GM20000 (cell line): Measurements from ENCODE around the gene RDH11.
A peak's percentile ranks its signal among the peaks of the same experiment; 100 is the strongest.
"Not testable (repeated sequence)": the region's sequence is repeated elsewhere in the genome, so short reads cannot be mapped to it uniquely, and the experiment has no call there.

Source experiments
- DNase-seq: peaks from one replicate; pipeline ENCODE4 v3.0.0; 2012; ENCODE audit warnings: low spot score
- TF ChIP-seq, protein P1 (sequence below): IDR thresholded peaks from 2 replicates; pipeline ENCODE4 v1.5.1; 2012; ENCODE audit warnings: mild to moderate bottlenecking, control low read depth; ENCODE audit errors: extremely low read depth, missing control alignments

RDH11 gene

DNA sequence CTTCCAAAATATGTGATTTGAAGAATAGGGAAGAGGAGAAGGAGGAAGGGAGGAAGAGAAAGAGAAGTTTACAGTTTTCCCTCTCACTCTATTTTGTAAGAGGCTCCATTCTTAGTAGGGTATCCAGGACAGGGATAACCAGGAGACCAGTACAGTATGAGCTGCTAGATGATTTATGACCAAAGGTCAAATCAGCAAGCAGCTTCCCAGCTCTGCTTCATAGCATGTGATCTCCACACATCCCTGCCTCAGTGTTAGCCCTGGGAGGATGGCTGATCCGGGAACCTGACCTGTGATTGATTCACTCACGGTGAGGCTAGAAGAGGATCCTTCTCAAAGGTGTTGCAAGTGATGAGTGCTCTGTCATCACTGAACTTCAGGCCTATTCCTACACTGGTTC is 22.7 kb upstream of the RDH11 start:
- TF ChIP-seq, protein P1, sequence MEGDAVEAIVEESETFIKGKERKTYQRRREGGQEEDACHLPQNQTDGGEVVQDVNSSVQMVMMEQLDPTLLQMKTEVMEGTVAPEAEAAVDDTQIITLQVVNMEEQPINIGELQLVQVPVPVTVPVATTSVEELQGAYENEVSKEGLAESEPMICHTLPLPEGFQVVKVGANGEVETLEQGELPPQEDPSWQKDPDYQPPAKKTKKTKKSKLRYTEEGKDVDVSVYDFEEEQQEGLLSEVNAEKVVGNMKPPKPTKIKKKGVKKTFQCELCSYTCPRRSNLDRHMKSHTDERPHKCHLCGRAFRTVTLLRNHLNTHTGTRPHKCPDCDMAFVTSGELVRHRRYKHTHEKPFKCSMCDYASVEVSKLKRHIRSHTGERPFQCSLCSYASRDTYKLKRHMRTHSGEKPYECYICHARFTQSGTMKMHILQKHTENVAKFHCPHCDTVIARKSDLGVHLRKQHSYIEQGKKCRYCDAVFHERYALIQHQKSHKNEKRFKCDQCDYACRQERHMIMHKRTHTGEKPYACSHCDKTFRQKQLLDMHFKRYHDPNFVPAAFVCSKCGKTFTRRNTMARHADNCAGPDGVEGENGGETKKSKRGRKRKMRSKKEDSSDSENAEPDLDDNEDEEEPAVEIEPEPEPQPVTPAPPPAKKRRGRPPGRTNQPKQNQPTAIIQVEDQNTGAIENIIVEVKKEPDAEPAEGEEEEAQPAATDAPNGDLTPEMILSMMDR: no peak
- no peak for DNase-seq

GRCh38 chr14:67717048-67717447 is 21.5 kb upstream of the RDH11 start:
- DNase-seq: no peak
- TF ChIP-seq, protein P1: no peak

- DNase-seq: no peak
- TF ChIP-seq, protein P1: no peak
Measured at GRCh38 chr14:67710209-67710608, 14.6 kb upstream of the RDH11 start.

DNA sequence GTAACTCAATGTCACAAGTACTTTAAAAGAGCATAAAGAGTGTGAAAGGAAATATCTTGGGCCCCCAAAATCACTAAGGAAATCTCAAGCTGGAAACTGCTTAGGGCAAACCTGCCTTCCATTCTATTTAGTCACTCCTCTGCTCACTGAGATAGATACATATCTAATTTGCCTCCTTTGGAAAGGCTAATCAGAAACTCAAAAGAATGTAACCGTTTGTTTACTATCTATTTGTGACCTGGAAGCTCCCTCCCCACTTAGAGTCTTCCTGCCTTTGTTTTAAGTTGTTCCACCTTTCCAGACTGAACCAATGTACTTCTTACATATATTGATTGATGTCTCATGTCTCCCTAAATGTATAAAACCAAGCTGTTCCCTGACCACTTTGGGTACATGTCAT is 14.2 kb upstream of the RDH11 start:
- DNase-seq: not testable (repeated sequence)

DNA sequence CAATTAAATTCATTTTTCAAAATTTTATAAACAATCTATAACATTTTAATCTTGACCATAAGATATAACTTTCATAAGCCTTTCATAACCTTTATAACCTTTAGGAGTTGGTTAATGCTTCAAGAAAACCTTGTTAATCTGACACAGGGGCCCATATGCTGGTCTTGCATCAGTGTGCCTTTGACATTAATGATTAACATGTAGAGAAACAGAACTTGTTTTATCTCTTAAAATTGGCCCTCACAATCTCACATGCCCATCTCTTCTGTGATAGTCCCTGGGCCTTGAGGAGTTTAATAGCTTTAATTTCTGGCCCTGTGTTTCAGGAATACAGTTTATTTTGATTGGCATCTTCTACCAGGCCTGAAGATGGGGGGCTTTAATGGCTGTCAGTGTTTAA is 13.8 kb upstream of the RDH11 start:
- not testable (repeated sequence) for DNase-seq

- no peak for DNase-seq
- TF ChIP-seq, protein P1: no peak
Measured at GRCh38 chr14:67705211-67705610, 9.6 kb upstream of the RDH11 start.

DNA sequence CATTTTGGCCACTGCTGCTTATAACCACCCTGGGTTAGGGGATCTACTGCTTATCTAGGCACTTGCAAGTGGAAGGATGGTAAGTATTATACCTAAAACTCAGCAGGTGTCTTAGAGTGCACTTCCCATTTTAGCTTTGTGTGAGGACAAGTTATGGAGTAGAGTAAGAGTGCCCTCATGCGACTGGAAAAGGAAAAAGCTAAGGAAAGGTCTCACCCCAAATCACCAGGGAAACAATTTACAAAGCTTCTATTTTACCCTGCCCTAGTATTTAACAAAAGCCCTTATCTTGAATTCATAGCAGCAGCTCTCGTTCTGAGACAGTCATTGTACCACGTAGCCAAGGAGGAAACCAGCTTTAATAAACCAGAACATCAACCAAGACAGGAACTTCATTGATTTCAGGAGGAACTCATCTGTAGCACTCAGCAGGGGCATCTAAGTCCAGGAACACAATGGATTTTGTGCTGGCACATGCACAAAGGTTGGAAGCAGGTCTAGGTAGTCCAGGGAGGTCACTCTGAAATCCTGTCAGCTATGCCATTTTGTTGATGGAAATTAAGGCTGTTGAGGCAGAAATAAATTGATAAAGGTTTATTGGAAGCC is 9.0 kb upstream of the RDH11 start:
- TF ChIP-seq, protein P1: peak; percentile 70
- DNase-seq: peak; percentile 69

DNA sequence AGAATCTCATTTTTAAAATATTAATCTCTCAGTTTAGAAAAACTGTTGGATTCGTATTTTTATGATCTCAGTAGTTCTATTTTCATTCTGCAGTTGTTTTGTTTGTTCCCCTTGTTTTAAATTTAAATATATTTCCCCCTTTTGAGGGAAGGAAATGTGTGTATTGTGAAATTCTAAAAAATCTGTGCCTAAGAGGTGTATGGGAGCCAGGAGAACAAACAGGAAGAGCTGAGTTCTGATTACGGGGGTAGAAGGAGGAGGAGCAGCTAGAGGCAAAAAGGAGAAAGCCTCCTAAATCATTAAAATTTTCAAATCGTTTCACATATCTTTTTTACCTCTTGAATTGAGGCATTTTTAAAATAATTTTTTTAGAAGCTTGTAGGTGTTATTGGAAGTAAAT is 8.4 kb upstream of the RDH11 start:
- TF ChIP-seq, protein P1: no peak
- DNase-seq: no peak

DNA sequence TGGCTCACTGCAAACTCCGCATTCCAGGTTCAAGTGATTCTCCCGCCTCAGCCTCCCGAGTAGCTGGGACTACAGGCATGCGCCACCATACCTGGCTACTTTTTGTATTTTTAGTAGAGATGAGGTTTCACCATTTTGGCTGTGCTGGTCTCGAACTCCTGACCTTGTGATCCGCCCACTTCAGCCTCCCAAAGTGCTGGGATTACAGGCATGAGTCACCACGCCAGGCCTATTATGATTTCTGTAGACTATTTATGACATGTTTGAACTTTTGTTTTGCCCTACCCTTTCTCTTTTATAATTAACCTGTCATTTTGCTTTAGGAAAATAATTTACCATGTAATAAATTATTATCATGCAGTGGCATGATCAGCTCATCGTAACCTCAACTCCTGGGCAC is 5.9 kb upstream of the RDH11 start, which contains the start of gene RDH12:
Gene RDH12, plus strand, starts transcription at position 395 of the 400 bp plus-strand sequence. CDS start 20,757 bp downstream, outside the sequence.
- DNase-seq: not testable (repeated sequence)
